Mammary epithelial cell (primary cell): ENCODE results near the gene PITX1.

Experiments used
- EZH2 ChIP-seq: IDR thresholded peaks from 2 replicates; pipeline ENCODE4 v1.6.1; 2012; ENCODE audit warnings: low read length, inconsistent platforms, borderline replicate concordance
- TF ChIP-seq, protein P1 (sequence below), 2 donors: IDR thresholded peaks in 1 of 2; conservative IDR thresholded peaks in 1 of 2; 2 replicates each; pipeline ENCODE4 v1.5.1; 2011 to 2012; ENCODE audit warnings: inconsistent platforms in 2 of 2, low read length in 2 of 2, mild to moderate bottlenecking in 2 of 2, control low read depth in 1 of 2, low read depth in 1 of 2; ENCODE audit not compliant: insufficient read depth in 1 of 2; ENCODE audit errors: extremely low read depth in 1 of 2

DNA sequence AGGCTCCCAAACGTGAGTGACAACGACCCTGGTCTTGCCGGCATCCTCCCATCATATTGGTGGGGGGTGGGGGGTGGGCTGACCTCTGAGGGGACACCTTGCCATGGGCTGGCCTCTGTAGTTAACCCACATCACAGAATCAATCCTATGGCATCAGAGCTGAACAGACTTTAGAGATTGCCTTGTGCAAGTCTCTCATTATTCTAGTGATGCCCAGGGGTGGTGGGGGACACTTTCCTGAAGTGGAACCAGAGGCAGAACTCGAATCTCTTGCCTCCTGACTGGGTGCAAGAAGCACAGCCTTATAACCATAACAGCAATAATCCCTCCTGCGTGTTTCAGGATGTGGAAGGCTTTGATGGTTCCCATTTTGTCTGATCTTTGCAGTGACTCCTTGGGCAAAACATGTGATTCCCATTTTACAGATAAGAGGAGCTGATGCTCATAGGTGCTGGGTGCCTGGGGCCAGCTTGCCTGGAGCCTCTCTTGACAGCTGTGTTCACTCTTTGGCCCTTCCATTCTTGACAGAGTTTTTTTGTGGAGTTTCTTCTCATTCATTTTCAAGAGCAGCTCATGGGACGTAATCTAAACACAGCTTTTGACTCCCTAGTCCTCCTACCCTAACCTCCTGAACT is 18.6 kb upstream of the PITX1 start:
- TF ChIP-seq, protein P1, sequence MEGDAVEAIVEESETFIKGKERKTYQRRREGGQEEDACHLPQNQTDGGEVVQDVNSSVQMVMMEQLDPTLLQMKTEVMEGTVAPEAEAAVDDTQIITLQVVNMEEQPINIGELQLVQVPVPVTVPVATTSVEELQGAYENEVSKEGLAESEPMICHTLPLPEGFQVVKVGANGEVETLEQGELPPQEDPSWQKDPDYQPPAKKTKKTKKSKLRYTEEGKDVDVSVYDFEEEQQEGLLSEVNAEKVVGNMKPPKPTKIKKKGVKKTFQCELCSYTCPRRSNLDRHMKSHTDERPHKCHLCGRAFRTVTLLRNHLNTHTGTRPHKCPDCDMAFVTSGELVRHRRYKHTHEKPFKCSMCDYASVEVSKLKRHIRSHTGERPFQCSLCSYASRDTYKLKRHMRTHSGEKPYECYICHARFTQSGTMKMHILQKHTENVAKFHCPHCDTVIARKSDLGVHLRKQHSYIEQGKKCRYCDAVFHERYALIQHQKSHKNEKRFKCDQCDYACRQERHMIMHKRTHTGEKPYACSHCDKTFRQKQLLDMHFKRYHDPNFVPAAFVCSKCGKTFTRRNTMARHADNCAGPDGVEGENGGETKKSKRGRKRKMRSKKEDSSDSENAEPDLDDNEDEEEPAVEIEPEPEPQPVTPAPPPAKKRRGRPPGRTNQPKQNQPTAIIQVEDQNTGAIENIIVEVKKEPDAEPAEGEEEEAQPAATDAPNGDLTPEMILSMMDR (conservative IDR thresholded peaks at IDR 0.05 in 1 of 2, IDR thresholded peaks at IDR 0.05 in 1 of 2; ENCODE audit: extremely low read depth in 1 of 2, insufficient read depth in 1 of 2, low read depth in 1 of 2, low read length in 2 of 2) = no peak
- no peak for TF ChIP-seq EZH2
